Occipital lobe (tissue), 2 donors: ENCODE measurements around the gene IRX4. TPM values are rescaled to one million over a fixed set of nuclear protein-coding genes. Genes with fewer than 3 reads are reported as not detected.

ENCODE experiments used
- DNase-seq: peaks from one replicate; lab custom pipeline; 2025; lab: John Stamatoyannopoulos, UW
- total RNA-seq: library from RNA; depleted of rRNA; stranded (reverse); fragments of >200 nt; gene quantifications from one replicate; pipeline ENCODE4 v1.2.3, GENCODE V29; 2014

Gene IRX4
- total RNA-seq, 1 donor from 2014 or later, result not detected

DNA sequence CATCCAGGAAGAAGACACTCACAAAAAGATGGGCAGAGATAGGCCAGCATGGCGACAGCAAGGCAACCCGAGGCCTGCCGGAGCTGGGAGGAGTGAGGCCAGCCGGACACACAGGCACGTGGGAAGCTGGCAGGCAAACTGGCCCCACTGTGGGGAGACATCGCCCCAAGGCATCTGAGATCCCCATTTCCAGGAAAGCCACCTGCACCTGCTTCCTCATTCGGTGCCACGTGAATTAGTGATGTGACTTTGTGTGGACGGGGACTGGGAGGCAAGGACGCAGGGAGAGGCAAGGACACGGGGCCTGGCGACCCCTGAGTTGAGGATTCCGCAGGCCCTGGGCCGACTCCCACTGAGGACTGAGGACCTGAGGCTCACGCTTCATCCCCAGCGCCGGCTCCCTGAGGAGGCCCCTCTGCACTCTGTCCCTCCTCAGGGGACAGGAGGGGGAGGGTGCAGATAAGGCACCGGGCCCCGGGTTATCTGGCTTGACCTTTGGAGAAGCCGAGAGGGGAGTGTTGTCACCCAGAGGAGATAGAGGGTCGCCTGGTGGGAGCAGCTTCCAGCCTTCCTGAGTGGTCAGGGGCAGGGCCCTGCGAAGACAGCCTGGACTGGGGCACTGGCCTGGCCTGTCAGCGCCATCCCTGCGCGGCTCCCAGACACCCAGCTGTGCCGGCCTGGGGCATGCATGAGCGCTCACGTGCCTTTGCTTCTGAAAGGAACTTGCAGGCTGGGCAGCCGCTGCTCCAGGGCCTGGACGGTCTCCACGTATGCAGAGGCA lies 41.8 kb downstream of the IRX4 start:
- no peak for DNase-seq

- DNase-seq, result no peak
Measured at GRCh38 chr5:1840071-1840547, 42.6 kb downstream of the IRX4 start.

DNA sequence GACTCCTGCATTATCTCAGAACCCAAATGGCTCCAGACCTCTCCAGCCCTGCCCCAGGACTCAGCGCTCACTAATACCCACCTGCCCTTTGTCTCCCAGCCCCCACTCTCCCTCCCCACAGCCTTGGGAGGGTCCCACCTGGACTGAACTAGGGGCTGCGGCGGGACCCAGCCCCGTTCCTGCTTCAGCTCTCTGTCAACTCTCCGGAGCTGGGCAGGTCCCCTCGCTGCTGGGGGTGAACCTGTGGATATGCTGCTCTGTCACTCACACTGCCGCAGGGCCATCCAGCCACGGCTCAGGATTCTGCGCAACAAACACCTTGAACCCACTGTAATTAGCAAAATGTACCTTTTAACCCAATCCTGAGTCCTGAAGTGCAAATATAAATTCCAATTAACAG lies 44.7 kb downstream of the IRX4 start:
- no peak for DNase-seq

- no peak for DNase-seq
Measured at GRCh38 chr5:1836891-1837880, 45.5 kb downstream of the IRX4 start.

- DNase-seq, result no peak
Measured at GRCh38 chr5:1836176-1836890, 46.4 kb downstream of the IRX4 start.

- no peak for DNase-seq
Measured at GRCh38 chr5:1835431-1835830, 47.3 kb downstream of the IRX4 start.

GRCh38 chr5:1834721-1835429 lies 47.9 kb downstream of the IRX4 start:
- DNase-seq, result no peak

GRCh38 chr5:1834022-1834551 lies 48.6 kb downstream of the IRX4 start:
- no peak for DNase-seq

DNA sequence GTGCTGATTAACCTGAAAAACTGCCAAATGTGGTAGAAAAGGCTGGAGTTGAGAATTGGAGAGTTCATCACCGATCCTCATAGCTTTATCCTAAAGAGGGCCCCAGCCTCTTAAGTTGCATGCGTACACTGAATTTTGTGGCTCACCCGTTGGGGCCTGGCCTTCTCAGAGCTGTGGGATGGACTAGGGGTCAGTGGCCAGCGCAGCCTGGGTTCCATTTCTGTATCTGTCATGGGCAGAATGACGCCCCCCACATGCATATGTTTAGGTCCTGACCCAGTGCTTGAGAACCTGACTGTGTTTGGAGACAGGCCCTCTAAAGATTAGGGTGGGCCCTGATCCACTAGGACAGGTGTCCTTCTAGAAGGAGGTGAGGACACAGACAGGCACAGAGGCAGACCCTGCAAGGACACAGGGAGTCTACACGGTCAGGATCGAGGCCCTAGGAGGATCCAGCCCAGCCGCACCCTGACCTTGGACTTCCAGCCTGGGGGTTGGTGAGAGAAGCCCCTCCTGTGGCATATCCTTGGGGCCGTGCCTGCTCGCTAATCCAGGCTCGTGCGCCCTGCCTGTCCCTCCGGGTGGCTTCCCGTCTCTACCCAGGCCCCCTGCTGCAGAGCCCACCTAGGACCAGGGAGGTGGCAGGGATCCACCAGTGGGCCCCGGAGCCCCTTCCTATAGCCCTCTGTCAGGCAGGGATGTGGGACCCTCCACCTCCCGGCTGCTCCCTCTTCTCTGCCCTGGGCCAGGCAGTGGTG lies 49.3 kb downstream of the IRX4 start:
- DNase-seq, result no peak

- no peak for DNase-seq
Measured at GRCh38 chr5:1832511-1833250, 50.0 kb downstream of the IRX4 start.

- DNase-seq, result no peak
Measured at GRCh38 chr5:1831677-1832313, 50.9 kb downstream of the IRX4 start.

DNA sequence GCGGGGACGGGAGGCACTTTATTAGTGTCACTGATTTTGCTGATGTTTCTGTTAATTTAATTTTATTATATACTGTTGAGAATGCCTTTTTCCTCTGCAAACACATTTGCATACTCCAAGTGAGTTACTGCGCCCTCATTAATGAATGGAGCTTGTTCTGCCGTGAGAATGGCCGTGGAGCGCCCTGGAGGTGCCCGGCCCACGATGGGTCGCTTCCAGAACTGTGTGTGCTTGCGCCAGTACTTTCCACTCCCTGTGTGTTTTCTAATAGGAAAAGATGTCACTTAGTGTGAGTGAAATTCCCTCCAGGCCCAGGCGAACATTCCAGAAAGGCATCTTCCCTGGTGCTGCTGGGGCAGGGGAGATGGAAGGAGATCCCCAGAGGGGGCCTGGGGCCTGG lies 51.5 kb downstream of the IRX4 start:
- DNase-seq, result no peak

DNA sequence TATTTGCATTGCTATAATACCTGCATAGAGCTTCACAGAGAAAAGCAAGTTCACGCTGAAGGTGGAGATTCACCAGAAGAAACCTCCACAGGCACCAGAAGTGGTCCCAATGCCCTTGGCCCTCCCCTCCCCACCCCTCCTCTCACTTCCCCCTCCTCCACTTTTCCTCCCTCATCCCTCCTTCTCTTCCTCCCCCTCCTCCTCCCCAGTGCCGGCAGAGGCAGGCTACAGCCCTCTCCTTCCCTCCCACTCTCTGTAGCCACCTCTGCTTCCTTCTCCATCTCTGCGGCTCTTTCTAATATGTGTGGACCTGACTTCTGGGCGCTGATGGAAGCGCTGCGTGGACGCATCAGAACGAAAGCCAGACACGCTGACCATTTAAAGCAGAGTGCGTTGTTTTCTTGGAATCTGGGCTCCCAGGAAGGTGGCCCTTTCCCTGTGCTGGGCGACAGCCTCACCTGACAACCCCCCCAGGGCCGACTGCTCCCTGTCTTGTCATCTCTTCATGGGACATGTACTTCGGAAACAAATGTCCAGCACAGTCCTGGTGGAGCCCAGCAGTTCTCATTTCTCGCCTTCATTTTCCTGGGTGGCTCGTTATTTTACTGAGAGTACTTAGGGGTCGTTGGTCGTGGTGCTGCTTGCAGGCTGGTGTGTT lies 52.0 kb downstream of the IRX4 start:
- DNase-seq, result no peak

- DNase-seq, result no peak
Measured at GRCh38 chr5:1827886-1828397, 54.8 kb downstream of the IRX4 start.
